Coronary artery (tissue), 2 donors: ENCODE data around the gene ANKFN1.

Experiments
- DNase-seq: peaks from one replicate; pipeline ENCODE4 v3.0.0-alpha.2; 2017; ENCODE audit warnings: low spot score
- H3K27ac ChIP-seq, 2 donors: fragments of 200-600 bp; sonication (generic); one replicate each; pipeline ENCODE4 v1.5.1; 2016 to 2019
- H3K4me3 ChIP-seq: fragments of 200-600 bp; sonication (generic); 2 replicates; pipeline ENCODE4 v1.5.1; 2016; ENCODE audit warnings: mild to moderate bottlenecking, moderate library complexity
- TF ChIP-seq, protein P1 (sequence below): fragments of 200-600 bp; sonication (generic); IDR thresholded peaks from one replicate; pipeline ENCODE4 v1.5.1; 2019; ENCODE audit warnings: antibody characterized with exemption

The ANKFN1 gene

DNA sequence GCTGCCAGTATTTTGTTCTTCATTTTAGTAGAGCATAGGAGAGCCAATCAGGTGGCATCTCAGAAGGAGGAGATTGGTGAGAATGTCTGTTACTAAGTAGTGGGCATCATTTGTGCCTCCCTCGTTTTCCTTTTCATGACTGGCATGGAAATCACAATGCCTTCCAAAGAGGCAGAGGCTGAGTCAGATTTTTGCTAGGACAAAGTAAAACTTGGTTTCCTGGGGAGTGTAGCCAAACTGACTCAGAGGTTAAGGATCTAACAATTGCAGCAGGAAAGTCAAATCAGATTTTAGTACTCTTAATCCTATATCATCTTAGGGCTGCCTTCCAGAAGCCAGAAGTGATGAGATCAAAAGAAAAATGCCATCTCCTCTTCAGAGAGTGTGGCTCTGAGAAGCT lies 138.7 kb downstream of the ANKFN1 start:
- Histone ChIP-seq H3K4me3 (no peak overlapping the region), H3K27ac (no peak overlapping the region)
- no peak for DNase-seq
- TF ChIP-seq, protein P1, sequence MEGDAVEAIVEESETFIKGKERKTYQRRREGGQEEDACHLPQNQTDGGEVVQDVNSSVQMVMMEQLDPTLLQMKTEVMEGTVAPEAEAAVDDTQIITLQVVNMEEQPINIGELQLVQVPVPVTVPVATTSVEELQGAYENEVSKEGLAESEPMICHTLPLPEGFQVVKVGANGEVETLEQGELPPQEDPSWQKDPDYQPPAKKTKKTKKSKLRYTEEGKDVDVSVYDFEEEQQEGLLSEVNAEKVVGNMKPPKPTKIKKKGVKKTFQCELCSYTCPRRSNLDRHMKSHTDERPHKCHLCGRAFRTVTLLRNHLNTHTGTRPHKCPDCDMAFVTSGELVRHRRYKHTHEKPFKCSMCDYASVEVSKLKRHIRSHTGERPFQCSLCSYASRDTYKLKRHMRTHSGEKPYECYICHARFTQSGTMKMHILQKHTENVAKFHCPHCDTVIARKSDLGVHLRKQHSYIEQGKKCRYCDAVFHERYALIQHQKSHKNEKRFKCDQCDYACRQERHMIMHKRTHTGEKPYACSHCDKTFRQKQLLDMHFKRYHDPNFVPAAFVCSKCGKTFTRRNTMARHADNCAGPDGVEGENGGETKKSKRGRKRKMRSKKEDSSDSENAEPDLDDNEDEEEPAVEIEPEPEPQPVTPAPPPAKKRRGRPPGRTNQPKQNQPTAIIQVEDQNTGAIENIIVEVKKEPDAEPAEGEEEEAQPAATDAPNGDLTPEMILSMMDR: no peak

DNA sequence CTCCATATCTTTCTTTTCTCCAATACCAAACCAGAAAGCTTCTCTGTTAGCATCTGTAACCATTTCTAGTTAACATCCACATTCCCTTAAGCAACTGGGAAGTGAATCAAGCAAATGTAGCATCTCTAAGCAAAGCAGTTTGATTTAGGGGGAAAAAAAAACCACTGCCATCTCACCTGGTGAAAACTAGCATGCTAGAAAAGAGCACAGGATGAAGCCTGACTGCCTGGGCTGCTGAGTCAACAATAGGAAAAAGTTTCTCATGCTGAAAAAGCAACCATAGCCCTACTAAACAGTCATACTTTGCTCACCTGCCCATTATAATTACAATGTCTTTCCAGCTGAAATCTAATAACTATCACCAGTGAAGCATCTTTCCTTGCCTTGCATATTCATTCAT lies 139.3 kb downstream of the ANKFN1 start:
- TF ChIP-seq, protein P1: no peak
- Histone ChIP-seq H3K27ac (no peak overlapping the region), H3K4me3 (no peak overlapping the region)
- DNase-seq: no peak

DNA sequence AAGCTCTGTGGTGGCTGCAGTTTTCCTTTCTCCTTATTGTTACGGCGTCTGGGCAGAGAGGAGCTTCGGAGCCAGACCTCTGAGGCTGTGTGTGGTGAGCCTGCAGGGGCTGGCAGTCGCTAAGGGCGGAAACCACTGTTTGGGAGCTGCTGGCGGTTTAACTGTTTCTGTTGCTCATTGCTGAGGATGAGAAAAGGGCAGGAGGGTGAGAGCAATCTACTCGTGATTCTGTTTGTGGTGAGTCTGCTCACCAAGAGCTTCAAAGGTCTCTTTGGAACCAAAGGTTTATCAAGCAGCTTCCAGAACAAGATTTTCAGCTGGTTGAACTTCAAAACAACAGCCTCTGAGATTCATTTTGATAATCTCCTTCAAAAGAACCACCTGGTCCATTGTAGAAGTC lies 143.9 kb downstream of the ANKFN1 start:
- Histone ChIP-seq H3K4me3 (no peak overlapping the region), H3K27ac (no peak overlapping the region)
- TF ChIP-seq, protein P1: no peak
- no peak for DNase-seq

DNA sequence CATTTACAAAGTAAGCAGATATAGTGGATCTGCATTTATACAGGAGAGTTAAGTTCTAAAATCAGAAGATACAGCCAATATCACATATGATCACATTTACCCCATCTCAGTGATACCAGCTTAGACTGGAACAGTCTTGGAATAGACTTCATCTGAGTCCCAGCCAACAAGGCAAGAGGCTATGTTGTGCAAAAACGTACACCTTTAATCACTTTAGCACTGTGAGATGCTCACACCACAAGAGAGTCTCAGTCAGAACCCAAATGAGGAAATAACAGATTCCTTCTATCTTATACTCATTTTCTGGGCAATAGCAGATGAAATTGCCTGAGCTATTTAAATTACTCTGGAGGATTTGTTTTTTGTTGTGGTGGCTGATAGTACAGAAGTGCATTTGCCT lies 145.6 kb downstream of the ANKFN1 start:
- no peak for DNase-seq
- Histone ChIP-seq H3K4me3 (no peak overlapping the region), H3K27ac (no peak overlapping the region)
- TF ChIP-seq, protein P1: no peak

DNA sequence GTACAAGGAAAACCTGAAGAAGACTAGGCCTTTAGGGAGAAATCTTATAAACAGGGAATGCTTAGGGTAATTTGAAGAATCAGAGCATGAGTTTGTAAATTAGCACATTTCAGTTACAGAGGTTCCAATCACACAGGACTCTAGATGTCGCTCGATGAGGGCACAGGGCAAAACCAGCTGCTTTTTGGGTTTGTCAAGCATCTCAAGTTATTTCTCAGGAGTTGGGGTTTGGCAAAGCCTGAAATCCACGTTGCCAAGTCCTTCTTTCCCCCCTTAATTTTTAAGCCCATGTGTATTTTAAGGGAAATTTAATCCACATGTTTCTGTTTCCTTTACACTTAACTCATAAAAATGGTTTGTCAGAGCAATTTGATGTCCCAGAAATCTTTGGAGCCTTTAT lies 146.9 kb downstream of the ANKFN1 start:
- Histone ChIP-seq H3K4me3 (no peak overlapping the region), H3K27ac (no peak overlapping the region)
- DNase-seq: no peak
- TF ChIP-seq, protein P1: no peak

DNA sequence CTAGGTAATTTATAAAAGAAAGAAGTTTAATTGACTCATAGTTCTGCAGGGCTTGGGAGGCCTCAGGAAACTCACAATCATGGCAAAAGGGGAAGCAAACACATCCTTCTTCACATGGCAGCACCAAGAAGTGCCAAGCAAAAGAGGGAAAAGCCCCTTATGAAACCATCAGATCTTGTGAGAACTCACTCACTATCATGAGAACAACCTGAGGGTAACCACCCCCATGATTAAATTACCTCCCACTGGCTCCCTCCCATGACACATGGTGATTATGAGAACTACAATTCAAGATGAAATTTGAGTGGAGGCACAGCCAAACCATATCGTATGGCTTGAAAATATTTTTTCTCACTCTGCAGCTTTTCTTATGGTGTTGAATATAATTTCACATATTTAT lies 151.7 kb downstream of the ANKFN1 start:
- Histone ChIP-seq H3K4me3 (no peak overlapping the region), H3K27ac (no peak overlapping the region)
- no peak for DNase-seq
- TF ChIP-seq, protein P1: no peak

DNA sequence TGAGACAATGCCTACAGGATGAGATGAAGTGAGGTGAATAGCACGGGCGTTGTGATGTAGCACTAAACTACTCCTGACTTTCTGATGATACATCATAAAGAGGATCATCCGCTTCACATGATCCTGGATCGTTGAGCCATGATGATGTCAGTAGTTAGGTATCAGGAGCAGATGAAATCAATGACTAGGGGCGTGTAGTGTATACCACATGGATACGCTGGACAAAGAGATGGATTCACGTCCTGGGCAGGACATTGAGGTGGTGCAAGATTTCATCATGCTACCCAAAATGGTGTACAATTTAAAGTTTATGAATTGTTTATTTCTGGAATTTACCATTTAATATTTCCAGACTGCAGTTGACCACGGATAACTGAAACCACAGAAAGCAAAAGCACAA lies 156.6 kb downstream of the ANKFN1 start:
- TF ChIP-seq, protein P1: no peak
- no peak for DNase-seq
- no peak overlapping the region for H3K27ac ChIP-seq

More for the DNA sequence above, 156.6 kb downstream of the ANKFN1 start:
- no peak overlapping the region for H3K4me3 ChIP-seq
